ENCODE measurements around the gene ANKRD60. TPM values are rescaled to one million over a fixed set of nuclear protein-coding genes. Genes with fewer than 3 reads are reported as not detected.

The ANKRD60 gene
- total RNA-seq, 1 experiment from 2014 or later, result not detected

DNA sequence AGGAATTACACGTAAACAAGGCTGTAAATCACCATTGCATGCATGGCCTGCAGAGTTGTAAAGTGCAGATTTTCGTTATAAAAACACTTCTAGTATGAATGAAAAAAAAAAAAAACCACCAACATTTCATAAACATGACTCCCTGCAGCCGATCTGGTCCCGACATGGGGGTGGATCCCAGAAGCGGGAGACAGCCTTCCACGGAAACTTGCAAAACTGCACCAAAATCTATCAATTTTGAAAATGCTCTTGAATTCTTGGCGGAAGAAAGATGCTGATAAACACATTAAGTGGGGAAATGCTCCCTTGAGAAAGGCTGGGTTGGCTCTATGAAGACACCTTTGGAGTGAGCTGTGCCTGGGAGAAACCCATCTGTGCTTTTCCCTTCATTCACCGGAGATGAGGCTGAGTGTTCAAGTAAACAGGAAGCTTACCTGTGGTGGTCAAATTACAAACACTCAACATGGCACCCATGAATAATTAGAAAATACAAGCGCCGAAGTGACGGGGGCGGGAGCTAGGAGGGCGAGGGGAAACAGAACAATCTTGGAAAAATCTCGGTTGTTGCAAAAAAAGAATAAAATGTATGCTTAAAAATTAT, 845 bp upstream of the ANKRD60 start:
- TF ChIP-seq, protein P1, sequence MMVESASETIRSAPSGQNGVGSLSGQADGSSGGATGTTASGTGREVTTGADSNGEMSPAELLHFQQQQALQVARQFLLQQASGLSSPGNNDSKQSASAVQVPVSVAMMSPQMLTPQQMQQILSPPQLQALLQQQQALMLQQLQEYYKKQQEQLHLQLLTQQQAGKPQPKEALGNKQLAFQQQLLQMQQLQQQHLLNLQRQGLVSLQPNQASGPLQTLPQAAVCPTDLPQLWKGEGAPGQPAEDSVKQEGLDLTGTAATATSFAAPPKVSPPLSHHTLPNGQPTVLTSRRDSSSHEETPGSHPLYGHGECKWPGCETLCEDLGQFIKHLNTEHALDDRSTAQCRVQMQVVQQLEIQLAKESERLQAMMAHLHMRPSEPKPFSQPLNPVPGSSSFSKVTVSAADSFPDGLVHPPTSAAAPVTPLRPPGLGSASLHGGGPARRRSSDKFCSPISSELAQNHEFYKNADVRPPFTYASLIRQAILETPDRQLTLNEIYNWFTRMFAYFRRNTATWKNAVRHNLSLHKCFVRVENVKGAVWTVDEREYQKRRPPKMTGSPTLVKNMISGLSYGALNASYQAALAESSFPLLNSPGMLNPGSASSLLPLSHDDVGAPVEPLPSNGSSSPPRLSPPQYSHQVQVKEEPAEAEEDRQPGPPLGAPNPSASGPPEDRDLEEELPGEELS (CRISPR knock-in tag; IDR thresholded peaks at IDR 0.05), result peak; percentile 98
- TF ChIP-seq FOXK1 (CRISPR knock-in tag; IDR thresholded peaks at IDR 0.05) (peak; percentile 67; the same call in 1 of the 2 replicates), RORB (CRISPR knock-in tag; IDR thresholded peaks at IDR 0.05) (no peak)
- Mint-ChIP-seq H3K27ac (peak overlapping the region; percentile 99), H3K4me3 (peak overlapping the region; percentile 78), H3K27me3 (ENCODE audit: low read depth) (peaks cover 24% of the 10 kb centered on the region), H3K36me3 (no peaks in the 10 kb centered on the region), H3K4me1 (peaks cover 24% of the 10 kb centered on the region), H3K9me3 (peaks cover 11% of the 10 kb centered on the region)
- CTCF ChIA-PET, result interaction anchor here (0.6 to 2.7 kb wide), 10 partner anchors 13 to 756 kb away, joined by 3 to 12 read pairs (median 4); partner anchors contain the start of gene STX16
- DNase-seq (ENCODE audit: low spot score) (no peak), ATAC-seq (peak; percentile 71)
- POLR2A ChIA-PET, result interaction anchor here (0.7 to 1.2 kb wide), 3 partner anchors 147 to 422 kb away, joined by 3 read pairs; partner anchors contain the start of gene STX16

DNA sequence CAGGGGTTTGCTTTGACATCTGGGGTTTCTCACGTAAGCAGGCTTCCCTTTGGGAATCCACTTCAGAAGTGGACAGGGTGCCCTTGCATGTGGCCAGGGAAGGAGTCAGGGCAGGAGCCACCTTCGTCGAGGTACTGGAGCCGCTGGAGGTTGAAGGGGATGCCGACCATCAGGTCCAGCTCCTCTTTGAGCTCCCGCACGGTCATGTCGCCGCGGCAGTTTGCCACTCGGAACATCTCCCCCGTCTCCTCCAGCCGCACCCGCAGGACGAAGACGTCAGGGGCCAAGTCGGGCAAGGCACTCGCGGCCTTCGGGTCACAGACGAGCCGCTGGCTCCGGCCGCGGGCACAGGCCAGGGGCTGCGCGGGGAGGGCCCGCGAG, 360 bp downstream of the ANKRD60 start:
- CTCF ChIA-PET, result no interaction called here
- POLR2A ChIA-PET, result interaction anchor here (1.3 kb wide), 1 partner anchor 161 kb away, joined by 3 read pairs; the partner anchor contains the start of gene VAPB
- no peak for TF ChIP-seq TP53 (CRISPR knock-in tag; IDR thresholded peaks at IDR 0.05)
- no peak for TF ChIP-seq GTF2I (CRISPR knock-in tag; conservative IDR thresholded peaks at IDR 0.05)
- no peak for TF ChIP-seq TCF7 (CRISPR knock-in tag; IDR thresholded peaks at IDR 0.05; ENCODE audit: low read depth)
- TF ChIP-seq ZNF263 (CRISPR knock-in tag; IDR thresholded peaks at IDR 0.05; ENCODE audit: low read depth), result no peak
- TF ChIP-seq ZNF396 (CRISPR knock-in tag; IDR thresholded peaks at IDR 0.05; ENCODE audit: borderline replicate concordance), result no peak
- no peaks in the 10 kb centered on the region for H3K36me3 Mint-ChIP-seq
- H3K4me1 Mint-ChIP-seq, result peaks cover 22% of the 10 kb centered on the region
- peak overlapping the region; percentile 69 for H3K4me3 Mint-ChIP-seq
- peaks cover 11% of the 10 kb centered on the region for H3K9me3 Mint-ChIP-seq
- H3K27me3 Mint-ChIP-seq (ENCODE audit: low read depth), result peaks cover 24% of the 10 kb centered on the region
- H3K27ac Mint-ChIP-seq, result no peak overlapping the region
- peak; percentile 11; the same call in 1 of the 2 replicates for ATAC-seq
- DNase-seq (ENCODE audit: low spot score), result peak; percentile 29

DNA sequence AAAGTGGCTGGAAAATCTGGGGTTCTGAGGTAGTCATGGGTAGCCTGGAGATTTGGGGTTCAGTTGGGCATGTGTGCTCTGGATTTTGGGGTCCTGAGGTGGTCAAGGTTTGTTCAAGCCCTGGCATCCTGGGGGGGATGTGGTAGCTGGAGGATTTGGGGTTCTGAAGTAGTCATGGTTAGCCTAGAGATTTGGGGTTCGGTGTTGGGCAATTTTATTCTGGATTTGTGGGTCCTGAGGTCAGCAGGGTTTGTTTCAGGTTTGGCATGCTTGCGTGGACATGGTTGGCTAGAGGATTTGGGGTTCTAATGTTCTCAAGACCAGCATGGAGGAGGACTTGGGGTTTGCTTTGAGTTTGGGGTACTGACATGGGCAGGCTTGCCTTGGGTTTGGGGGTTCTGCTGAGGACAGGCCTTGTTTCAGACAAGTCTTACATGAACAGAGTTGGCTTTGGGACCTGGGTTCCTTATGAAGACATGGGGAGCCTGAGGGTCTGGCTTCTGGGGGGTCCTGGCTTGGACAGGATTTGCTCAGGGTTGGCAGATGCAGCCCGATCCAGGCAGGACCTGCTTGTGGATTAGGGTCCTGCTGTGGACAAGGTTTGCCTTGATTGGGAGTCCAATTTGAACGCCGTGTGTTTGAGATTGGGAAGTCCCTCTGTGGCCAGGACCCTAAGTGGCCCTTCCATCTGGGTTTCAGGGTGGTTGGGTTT, 906 bp downstream of the ANKRD60 start:
- Mint-ChIP-seq H3K4me1 (peaks cover 22% of the 10 kb centered on the region), H3K36me3 (no peaks in the 10 kb centered on the region), H3K9me3 (peaks cover 11% of the 10 kb centered on the region), H3K27me3 (ENCODE audit: low read depth) (peaks cover 24% of the 10 kb centered on the region), H3K4me3 (peak overlapping the region; percentile 69), H3K27ac (no peak overlapping the region)
- ChIA-PET POLR2A (interaction anchor here (1.3 kb wide), 1 partner anchor 161 kb away, joined by 3 read pairs; the partner anchor contains the start of gene VAPB), CTCF (interaction anchor here (0.7 kb wide), 1 partner anchor 599 kb away, joined by 3 read pairs; no protein-coding TSS in a partner anchor)
- DNase-seq (ENCODE audit: low spot score) (no peak), ATAC-seq (no peak)
- TF ChIP-seq NFE2L1 (CRISPR knock-in tag; IDR thresholded peaks at IDR 0.05) (no peak), CREM (CRISPR knock-in tag; IDR thresholded peaks at IDR 0.05) (no peak), RORB (CRISPR knock-in tag; IDR thresholded peaks at IDR 0.05) (no peak), ELF4 (CRISPR knock-in tag; IDR thresholded peaks at IDR 0.05; ENCODE audit: low read depth) (no peak), TCF7 (CRISPR knock-in tag; IDR thresholded peaks at IDR 0.05; ENCODE audit: low read depth) (no peak), FOXK1 (CRISPR knock-in tag; IDR thresholded peaks at IDR 0.05) (no peak), ZNF121 (CRISPR knock-in tag; IDR thresholded peaks at IDR 0.05) (no peak), FOXJ3 (CRISPR knock-in tag; IDR thresholded peaks at IDR 0.05; ENCODE audit: borderline replicate concordance) (no peak), HMGA2 (CRISPR knock-in tag; IDR thresholded peaks at IDR 0.05) (no peak)
- TF ChIP-seq, protein P2, sequence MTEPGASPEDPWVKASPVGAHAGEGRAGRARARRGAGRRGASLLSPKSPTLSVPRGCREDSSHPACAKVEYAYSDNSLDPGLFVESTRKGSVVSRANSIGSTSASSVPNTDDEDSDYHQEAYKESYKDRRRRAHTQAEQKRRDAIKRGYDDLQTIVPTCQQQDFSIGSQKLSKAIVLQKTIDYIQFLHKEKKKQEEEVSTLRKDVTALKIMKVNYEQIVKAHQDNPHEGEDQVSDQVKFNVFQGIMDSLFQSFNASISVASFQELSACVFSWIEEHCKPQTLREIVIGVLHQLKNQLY (CRISPR knock-in tag; IDR thresholded peaks at IDR 0.05), result no peak

Measured in WTC11 (cell line).